ENCODE results near the gene TAC4.

The TAC4 gene

GRCh38 chr17:49798182-49798581 lies 49.7 kb downstream of the TAC4 start:
- DNase-seq = no peak

GRCh38 chr17:49795372-49795771 lies 52.5 kb downstream of the TAC4 start:
- no peak for DNase-seq

DNA sequence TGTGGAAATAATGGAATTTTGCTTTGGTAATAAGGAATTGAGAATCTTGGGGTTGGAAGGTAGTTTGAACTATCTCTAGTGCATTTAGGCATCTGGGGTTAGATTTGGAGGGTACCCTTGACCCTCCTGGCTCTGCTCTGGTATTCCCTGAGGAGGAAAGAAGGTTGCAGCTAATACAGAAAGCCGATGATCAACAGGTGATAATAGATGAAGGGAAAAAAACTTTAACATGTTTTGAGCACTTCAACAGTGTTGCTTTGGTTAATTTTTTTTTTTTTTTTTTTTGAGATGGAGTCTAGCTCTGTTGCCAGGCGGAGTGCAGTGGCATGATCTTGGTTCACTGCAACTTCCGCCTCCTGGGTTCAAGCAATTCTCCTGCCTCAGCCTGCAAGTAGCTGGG lies 54.6 kb downstream of the TAC4 start:
- no peak for DNase-seq

- no peak for DNase-seq
Measured at GRCh38 chr17:49789243-49789578, 58.7 kb downstream of the TAC4 start.

DNA sequence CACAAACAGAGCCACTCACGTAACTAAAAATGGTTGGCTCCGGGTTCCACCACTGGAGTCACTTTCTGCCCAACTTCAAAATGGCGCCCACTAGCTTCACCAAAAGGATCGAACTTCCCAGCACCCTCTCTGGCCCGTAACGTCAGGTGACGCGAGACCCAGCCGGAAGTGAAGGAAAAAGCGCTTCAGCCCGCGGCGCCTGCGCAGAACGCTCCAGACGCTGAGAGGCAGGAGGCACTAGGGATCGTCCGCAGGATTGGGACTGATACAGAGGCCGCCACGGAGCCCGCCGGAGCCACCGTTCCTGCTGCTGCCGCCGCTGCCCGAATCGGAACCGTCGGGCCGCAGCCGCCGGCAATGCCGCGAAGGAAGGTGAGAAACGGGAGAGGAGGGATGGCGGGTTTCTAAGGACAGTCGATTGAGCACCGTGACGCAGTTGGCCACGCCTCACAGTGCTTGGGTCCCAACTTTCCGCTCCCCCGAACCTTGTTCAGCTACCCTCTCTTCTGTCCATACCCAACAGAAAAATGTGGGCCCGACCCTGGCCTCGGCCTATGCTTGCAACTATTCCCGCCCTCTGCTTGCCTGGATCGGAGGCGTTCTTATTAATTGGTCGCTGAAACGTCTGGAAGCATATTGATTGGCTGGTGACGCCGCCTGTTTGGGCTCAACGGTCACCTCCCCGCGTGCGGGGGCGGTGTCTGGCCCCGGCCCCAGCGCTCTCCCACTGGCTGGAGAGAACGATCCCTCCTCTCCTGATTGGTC lies 59.2 kb downstream of the TAC4 start, which contains the start of gene KAT7:
TSS of gene KAT7 (plus strand) at position 204 of the 765 bp plus-strand sequence. CDS start at position 358, 154 bp downstream.
- DNase-seq = peak; percentile 97 to 99
